Astrocyte of the spinal cord (primary cell): ENCODE data around the gene PLA2G4F.

Experiments
- DNase-seq: peaks from one replicate; pipeline ENCODE4 v3.0.0; 2011; ENCODE audit warnings: low read depth, low spot score
- H3K4me3 ChIP-seq: 2 replicates; pipeline ENCODE4 v1.5.1; 2011; ENCODE audit warnings: low read depth, mild to moderate bottlenecking, low read length, moderate library complexity
- in situ Hi-C: cut with HindIII; loops from 2 replicates; pipeline ENCODE4 v1.10.0; 2017; ENCODE audit warnings: low sequenced_read_pairs
- TF ChIP-seq, protein P1 (sequence below): IDR thresholded peaks from 2 replicates; pipeline ENCODE4 v1.5.1; 2012; ENCODE audit warnings: low read depth, mild to moderate bottlenecking, low read length, inconsistent platforms

Gene PLA2G4F

DNA sequence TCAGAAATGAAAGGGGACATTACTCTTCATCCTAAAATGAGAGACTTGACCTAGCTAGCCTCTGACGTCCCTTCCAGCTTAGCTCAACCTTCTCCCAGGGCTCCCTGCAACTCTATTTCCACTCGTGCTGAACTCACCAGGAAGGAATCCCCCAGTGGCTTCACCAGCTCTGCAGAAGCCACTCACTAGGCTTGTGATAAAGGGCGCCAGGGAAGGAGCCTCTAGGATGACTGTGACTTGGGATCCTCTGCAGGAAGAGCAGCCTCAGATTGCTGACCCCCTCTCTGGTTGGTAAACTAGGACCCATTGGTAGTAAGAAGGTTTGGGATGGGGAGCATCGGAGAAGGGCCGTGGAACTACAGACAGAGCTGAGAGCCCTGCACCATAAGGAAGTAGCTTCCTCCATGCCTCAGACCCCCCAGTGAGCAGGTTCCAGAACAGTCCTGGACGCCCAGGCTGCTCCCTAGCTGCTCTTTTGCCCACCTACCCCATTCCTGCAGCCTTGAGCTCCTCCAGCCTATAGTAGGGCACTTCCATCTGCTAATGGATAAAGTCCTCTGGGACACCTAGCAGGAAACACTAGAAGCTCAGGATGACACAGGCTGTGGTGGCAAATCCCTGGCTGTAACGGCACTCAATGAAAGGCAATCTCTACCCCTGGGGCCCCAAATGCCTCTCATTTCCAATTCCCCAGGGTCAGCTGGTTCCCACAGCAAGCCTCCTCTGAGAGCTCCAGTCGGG, 26.0 kb downstream of the PLA2G4F start:
- H3K4me3 ChIP-seq: no peak overlapping the region
- in situ Hi-C loops: no loop called here
- TF ChIP-seq, protein P1, sequence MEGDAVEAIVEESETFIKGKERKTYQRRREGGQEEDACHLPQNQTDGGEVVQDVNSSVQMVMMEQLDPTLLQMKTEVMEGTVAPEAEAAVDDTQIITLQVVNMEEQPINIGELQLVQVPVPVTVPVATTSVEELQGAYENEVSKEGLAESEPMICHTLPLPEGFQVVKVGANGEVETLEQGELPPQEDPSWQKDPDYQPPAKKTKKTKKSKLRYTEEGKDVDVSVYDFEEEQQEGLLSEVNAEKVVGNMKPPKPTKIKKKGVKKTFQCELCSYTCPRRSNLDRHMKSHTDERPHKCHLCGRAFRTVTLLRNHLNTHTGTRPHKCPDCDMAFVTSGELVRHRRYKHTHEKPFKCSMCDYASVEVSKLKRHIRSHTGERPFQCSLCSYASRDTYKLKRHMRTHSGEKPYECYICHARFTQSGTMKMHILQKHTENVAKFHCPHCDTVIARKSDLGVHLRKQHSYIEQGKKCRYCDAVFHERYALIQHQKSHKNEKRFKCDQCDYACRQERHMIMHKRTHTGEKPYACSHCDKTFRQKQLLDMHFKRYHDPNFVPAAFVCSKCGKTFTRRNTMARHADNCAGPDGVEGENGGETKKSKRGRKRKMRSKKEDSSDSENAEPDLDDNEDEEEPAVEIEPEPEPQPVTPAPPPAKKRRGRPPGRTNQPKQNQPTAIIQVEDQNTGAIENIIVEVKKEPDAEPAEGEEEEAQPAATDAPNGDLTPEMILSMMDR: no peak
- DNase-seq: no peak

DNA sequence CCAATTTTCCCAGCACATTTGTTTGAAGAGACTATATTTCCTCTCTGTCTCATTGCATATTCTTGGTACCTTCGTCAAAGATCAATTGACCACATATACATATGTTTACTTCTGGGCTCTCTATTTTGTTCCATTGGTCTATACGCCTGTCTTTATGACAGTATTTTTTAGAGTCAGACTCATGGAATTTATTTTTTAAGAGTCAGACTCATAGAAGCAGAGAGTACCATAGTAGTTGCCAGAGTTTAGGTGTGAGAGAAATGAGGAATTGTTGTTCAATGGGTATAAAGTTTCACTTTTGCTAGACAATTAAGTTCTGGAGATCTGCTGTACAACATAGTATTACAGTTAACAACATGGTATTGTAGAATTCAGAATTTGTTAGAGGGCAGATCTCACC, 27.1 kb downstream of the PLA2G4F start:
- in situ Hi-C loops: no loop called here
- DNase-seq: no peak
- H3K4me3 ChIP-seq: no peak overlapping the region
- TF ChIP-seq, protein P1: no peak

DNA sequence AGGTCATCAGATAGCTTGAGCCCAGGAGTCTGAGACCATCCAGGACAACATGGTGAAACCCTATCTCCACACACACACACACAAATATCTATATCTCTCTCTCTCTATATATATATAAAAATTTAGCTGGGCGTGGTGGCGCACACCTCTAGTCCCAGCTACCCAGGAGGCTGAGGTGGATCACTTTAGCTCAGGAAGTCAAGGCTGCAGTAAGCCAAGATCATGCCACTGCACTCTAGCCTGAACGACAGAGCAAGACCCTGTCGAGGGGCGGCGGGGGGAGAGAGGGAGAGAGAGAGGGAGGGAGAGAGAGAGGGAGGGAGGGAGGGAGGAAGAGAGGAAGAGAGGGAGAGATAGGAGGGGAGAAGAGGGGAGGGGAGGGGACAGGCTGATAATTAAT, 28.0 kb downstream of the PLA2G4F start:
- H3K4me3 ChIP-seq: no peak overlapping the region
- in situ Hi-C loops: no loop called here
- TF ChIP-seq, protein P1: no peak
- DNase-seq: no peak

DNA sequence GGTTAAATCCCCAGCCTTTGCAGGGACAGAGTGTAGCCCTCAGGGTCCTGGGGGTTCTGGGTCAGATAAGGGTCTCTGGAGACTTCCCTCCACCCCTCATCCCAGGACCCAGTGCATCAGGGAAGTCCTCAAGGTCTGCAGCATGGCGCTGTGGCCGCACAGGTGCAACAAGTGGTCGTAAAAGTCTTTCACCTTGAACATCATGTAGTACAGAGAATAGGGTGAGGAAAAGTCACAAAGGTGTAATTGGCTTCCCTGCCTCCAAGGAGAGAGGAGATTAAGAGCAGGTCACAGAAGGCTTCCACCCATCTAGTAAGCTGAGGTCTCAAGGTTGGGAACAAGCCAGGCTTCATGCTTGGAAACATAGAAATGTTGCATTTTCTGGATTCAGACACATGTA, 32.9 kb downstream of the PLA2G4F start:
- H3K4me3 ChIP-seq: no peak overlapping the region
- TF ChIP-seq, protein P1: no peak
- no peak for DNase-seq
- in situ Hi-C loops: no loop called here

DNA sequence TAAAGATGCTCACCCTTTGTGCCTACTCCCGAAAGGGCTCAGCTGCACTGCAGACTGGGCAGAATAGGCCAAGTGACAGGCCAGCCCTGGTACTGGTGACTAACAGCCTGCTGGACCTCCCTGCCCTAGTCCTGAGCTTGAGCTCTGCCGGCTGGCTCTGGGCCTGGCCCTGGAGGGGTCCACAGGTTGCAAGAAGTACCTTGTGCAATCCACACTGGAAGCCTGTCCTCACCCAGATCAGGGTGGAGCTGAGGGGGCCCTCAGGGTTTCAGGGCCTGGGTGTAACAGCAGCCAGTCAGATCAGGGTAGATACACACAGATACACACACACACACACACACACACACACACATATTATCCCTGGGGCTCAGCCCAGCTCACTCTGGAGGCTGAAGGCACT, 34.8 kb downstream of the PLA2G4F start:
- DNase-seq: no peak
- TF ChIP-seq, protein P1: no peak

GRCh38 chr15:42121021-42121420, 35.4 kb downstream of the PLA2G4F start:
- DNase-seq: no peak
- H3K4me3 ChIP-seq: no peak overlapping the region
- in situ Hi-C loops: no loop called here
- TF ChIP-seq, protein P1: no peak

More for the DNA sequence above, 34.8 kb downstream of the PLA2G4F start:
- in situ Hi-C loops: no loop called here
- H3K4me3 ChIP-seq: no peak overlapping the region
